Activated CD4-positive, CD25-positive, alpha-beta regulatory T cell (primary cell): ENCODE results near the gene GOLPH3.
"Not testable (repeated sequence)": the region's sequence is repeated elsewhere in the genome, so short reads cannot be mapped to it uniquely, and the experiment has no call there.

ENCODE experiments used
- DNase-seq, 4 experiments: peaks; one replicate each; lab custom pipeline; 2025; lab: John Stamatoyannopoulos, UW

Gene GOLPH3

DNA sequence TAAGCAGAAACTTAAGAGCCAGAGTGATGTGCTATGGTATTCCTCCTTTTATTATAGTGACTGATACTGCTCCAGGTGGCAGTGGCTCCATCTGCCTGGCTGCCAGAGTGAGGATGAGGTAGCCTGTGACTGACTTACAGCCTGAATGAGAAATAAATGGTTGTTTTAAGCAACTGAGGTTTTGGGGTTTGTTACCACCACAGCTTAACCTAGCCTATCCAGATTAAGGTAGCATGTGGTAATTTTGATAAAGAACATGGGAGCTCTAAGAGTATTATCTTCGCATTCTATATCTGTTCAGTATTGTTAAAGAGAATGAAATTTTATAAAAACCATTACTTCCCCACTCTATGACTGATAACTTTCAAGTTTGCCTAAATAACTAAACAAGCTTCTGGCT is 39.0 kb downstream of the GOLPH3 start:
- DNase-seq = no peak

DNA sequence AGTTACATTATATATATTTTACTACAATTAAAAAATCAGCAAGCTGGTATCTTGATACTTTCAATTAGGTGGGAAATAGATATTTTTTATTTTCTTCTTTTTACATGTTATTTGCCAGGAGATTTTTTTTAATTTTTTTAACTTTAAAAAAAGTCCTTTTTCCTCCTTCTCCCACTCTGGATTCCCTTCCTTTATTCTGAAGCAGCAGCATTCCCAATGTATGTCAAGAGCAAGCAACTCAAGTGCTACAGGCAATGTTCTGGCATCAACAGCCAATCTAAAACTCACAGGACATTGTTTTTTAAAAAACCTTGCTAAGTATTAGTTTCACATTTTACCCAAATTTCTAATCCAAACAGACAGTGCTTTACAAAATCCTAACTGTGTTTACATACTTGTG is 41.4 kb downstream of the GOLPH3 start:
- no peak for DNase-seq

DNA sequence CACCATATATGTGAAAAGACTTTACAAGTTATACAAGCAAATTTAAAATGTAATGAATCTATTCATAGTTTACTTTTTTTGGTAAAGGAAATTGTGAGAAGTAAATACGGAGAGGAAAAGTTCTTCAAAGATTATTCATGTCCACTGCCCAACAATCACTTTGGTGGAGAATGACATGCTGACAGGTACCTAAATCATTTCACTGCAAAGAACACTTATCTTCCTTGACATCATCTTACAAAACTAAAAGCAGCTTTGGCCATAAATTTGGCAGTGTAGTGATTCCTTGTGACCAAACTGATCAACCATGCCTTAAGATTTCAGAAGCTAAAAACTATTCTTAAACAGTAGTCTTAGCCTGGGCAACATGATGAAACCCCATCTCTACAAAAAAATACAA is 42.5 kb downstream of the GOLPH3 start:
- no peak for DNase-seq

DNA sequence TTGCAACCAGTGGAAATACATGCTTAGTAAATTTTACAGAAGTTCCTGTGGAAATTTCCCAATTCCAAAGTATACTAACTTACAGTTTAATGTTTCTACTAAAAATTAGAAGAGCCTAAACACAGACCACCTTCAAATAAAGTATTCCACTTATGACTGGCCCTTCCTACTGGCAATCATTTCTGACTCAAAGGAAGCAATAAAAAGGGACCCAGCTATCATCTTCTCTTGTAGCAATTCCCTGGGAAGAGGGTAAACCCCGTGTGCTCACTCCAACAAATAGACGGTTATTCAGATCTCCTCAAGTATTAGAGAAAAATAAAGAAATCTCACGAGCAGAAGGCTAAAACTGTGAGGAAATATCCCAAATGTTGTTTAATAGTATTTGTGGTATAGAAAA is 43.3 kb downstream of the GOLPH3 start:
- no peak for DNase-seq

DNA sequence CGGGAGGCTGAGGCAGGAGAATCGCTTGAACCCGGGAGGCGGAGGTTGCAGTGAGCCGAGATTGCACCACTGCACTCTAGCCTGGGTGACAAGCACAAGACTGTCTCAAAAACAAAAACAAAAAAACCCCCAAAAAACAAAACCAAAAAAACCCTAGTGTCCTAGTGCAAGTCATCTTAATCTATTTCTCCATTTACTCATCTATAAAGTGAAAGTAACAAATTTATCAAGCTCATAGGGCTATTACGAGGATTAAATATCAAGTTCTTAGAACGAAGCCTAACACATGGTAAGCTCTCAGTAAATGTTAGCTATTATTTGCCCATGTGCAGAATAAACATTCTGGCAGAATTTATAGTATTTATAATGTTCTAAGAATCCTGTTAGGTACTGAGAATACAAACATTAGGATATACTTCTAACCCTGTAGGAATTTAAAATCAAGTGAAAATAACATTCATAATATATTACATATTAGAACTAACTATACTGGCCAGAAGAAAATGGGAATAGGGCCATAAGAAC is 45.0 kb downstream of the GOLPH3 start:
- DNase-seq = no peak

DNA sequence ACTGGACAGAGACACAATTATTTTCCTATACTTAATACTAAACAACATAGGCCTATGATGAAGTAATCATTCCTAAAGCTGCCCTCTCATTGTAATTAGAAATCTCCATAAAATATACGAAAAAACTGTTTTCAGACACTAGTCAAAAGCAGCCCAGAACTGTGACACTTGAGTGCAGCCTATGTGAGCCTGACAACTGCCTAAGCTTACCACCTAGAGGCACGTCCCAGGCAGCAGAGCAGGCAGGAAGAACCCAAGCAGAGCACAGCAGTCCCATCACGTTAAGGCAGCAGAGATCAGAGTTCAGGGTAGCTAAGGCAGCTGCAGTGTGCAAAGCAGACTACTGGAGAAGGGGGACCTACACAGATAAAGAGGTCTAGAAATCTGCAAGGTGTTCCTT is 46.4 kb downstream of the GOLPH3 start:
- no peak for DNase-seq

DNA sequence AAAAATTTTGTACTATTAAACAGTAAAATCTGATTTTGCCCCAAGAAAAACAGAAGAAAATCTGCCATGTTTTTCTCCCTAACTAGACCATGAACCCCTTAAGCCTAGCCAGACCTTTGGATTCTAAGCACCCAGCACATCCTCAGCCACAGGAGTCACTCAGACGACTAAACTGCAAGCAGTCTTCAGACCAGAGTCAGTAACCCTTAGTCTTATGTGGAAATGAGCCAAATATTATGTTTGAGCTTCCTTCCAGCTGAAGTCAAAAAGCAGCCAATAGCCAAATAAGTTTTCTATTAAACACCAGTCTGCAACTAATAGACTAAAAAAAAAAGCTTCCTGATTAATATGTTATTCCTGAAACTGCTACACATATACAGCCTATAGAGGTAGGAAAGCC is 47.4 kb downstream of the GOLPH3 start:
- DNase-seq = no peak

DNA sequence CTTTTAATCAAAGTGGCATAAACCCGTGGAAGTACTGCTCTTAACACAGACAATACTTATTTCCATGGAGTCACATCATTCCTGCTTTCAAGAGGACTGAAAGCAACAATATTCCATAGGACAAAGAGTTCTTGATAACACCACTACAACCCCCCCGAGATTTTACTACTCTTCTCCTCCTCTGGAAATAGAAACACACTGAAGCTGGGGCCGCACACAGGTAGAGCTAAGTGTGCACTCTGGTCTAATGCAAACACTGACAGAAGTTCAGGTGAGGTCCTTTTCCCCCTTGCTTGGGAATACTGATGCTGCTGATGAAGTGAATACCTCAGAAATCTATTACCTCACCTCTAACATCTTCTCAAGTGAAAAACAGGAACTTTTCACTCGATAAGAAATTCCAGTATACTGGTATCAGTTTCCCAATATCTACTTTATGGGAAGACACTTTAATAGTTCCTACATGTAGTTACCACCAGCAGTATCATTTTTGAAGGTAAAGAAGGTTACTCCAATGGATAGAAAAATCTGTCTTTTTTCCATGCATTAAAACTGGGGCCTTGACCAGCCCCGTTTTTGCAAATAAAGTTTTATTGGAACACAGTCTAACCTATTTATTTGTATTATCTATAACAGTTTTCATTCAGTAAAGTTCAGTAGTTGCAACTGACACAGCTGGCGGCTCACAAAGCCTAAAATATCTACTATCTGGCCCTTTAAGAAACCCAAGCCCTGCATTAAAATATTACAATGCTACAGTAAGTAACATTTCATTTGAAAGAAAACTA is 50.0 kb downstream of the GOLPH3 start:
- DNase-seq = no peak

DNA sequence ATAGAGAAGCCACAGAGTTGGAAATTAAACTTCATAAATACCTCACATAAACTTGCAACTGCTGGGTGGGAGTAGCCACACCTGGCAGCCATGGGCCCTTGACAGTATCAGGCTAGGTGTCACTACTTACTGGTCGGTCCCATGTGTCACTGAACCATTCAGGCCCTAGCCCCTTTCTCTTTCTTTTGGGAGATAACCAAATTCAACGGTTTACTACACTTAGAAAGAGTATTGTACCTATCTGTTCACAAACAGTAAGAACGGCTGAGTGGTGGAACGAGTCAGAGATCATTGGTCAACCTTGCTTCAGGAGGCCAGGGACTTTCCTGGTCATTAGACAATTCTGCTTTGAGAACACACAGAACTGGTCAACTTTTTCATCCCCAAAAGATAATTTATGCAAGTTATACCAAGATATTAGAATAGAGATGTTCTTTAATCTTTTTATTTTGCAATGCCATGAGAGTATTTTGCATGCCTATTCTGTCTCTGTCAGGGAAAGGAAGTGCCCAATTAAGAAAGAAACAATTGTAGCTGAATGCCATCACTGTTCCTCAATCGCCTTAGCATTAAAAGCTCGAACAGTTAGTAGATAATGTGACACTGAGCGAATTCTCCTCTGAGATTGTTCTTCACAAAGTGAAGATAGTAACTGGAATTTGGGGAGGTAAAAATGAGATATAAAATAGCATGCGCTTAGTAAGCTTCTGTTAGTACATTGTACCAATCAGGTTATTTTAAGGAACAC is 50.9 kb downstream of the GOLPH3 start:
- no peak for DNase-seq

DNA sequence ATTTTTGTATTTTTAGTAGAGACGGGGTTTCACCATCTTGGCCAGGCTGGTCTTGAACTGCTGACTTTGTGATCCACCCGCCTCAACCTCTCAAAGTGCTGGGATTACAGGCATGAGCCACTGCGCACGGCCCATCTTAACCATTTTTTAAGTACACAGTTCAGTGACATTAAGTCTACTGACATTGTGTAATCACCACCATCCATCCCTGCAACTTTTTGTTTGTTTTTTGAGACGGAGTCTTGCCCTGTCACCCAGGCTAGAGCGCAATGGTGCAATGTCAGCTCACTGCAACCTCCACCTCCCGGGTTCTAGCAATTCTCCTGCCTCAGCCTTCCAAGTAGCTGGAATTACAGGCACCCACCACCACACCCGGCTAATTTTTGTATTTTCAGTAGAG is 55.2 kb downstream of the GOLPH3 start:
- DNase-seq = not testable (repeated sequence)

DNA sequence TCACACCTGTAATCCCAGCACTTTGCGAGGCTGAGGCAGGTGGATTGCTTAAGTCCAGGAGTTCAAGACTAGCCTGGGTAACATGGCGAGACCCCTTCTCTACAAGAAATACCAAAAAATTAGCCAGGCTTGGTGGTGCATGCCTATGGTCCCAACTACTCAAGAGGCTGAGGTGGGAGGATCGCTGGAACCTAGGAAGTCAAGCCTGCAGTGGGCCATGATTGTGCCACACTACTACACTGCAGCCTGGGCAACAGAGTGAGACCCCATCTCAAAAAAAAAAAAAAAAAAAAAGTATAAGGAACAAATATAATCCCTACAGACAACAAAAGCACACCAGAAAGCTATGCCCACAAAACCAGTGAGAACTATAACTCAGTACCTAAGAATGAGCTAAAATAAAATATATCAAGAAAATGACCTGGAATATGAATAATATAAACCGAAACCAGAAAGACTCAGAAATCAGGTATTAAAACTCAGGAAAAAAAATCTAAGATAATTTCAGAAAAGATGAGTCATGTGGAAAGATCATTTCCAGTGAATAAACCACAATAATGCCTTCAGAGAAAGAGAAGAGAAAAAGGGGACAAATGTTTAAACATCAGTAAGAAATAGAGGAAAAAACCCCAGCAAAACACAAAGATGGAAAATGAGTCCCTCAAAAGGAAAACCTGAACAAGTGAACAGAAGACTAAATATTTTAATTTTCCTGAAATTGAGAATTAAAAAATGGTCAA is 57.4 kb downstream of the GOLPH3 start:
- DNase-seq = no peak

DNA sequence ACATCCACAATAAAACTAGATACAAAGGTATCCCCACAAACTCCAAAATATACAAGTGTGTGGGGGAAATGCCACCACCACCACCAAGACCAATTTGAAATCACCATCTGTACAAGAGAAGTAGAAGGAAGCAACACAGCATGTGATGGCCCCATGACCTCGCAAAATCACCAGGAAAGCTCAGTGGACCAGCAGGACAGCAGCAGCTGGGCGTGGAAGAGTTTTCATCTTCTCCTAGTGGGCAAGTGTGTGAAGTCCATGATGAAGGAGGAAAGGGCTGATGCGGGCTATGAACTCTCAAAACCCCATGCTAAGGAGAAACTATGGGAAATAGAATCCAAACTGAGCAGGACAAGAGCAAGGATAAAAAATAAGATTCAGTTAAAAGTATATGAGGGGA is 58.1 kb downstream of the GOLPH3 start:
- no peak for DNase-seq

DNA sequence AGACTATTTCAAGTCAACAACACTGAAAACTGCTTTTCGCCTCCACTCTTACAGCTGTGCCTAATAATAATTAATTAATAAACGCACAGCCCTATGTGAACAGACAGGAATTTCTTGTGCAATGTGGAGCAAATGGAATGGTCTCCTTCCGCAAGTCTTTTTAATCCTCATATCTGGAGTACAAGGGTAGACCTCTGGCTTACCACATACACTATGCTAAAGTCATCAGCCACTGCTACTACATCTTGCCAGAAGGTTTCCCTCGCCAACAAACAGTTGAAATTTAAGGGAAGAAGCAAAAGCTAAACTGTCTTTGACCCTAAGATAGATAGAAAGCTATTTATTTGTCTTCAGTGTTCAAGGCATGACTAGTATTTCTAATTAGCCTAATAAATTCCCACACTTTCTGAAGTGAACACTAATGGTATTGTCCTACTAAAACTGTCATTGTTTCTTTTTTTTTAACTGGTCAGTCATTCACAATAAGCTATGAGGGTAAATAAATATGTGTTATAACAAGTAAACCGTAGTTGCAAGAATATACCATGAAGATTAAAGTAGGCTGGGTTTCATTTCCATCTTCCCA is 63.9 kb downstream of the GOLPH3 start:
- DNase-seq = no peak

DNA sequence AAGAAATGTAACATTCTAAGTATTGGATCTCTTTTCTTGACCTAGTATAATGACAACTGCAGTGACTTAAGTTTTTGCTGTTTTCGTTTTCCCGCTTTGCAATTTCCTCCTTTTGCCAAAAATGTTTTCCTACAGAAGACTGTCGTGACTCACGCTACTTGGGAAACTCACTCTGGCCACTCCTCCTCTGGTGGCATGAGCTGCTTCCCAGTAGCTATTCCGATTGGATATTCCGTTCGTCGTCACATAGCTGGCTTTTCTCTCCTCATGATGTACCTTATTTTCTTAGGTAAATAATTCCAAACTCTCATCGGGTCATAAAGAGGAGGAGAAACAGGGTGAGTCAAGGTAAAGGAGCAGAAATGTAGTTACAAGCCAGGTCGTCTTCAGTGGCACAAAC is 64.9 kb downstream of the GOLPH3 start:
- no peak for DNase-seq

DNA sequence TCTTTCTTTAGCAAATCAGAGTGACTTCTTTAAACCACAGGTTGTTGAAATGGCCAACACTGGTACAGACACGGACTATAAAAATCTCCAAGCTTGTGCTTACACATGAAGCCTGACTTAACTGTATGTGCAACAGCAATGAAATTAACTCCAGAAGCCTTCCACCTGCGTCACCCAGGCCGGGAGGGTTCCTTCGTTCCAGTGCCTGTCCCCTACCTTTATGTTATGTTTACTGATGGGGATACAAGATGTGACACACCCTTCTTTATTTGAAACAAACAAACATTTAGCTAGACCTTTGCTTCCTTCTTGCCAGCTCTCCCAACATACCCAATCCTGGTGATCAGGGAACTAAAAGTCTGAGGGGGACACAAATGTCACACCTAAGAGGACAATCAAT is 66.0 kb downstream of the GOLPH3 start:
- DNase-seq = no peak

DNA sequence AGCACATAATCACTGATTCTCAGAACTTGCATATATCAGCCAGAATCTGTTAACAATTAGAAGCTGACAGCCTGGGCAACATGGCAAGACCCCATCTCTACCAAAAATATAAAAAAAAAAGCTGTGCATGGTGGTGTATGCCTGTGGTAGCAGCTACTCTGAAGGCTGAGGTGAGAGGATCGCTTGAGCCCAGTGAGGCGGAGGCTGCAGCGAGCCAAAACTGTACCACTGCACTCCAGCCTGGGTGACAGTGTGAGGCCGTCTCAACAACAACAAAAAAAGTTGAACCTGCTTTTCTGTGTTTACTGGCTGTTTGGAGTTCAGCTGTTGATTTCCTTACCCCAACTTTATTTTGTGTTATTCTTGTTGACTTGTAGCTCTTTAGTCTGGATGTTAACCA is 66.8 kb downstream of the GOLPH3 start:
- DNase-seq = no peak

DNA sequence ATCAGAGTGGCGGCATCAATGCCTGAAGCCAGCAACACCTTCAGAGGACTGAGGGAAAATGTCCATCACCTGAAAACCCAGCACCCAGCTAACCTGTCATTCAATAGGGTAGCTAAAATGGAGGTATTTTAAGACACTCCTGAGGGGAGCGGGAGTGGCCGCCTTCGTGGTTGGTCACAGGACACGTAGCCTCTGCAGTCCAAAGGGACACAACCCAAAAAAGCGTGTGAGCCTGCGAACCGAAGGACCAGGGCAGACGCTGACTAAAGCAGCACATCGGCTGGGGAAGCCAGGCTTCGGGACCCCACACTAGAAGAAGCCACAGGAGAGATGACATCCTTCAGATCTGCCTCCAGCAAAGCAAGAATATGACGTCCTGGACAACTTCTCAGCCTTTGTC is 70.6 kb downstream of the GOLPH3 start:
- DNase-seq = no peak

DNA sequence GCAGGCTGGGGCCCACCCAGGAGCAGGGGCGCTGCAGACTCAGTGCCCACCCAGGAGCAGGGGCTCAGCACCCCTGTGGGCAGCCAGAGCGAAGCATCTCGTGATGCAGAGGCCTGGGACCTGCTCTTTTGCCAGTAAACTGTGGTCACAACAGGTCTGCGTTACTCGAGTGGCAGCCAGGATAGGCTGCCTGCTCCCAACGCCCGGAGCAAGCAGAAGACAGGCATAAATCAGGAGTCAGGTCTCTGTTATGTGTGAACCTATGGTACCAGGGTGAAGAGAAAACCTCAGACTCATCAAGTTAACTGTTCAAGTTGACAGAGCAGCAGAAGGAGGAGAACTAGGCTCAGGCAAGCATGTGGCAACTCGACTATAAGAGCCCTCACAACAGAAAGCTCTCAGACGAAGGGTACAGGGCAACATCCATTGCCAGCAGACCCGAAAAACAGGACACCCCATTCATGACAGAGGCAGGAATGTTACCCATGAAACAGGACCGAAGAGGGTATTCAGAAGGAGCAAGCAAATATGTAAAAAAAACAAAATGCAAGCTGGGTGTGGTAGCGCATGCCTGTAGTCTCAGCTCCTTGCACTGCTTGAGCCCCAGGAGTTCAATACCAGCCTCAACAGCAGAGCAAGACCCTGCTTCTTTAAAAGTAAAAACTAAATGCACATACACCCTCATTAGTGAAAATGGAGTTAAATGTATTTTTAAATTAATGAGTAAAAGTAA is 71.7 kb downstream of the GOLPH3 start:
- no peak for DNase-seq

DNA sequence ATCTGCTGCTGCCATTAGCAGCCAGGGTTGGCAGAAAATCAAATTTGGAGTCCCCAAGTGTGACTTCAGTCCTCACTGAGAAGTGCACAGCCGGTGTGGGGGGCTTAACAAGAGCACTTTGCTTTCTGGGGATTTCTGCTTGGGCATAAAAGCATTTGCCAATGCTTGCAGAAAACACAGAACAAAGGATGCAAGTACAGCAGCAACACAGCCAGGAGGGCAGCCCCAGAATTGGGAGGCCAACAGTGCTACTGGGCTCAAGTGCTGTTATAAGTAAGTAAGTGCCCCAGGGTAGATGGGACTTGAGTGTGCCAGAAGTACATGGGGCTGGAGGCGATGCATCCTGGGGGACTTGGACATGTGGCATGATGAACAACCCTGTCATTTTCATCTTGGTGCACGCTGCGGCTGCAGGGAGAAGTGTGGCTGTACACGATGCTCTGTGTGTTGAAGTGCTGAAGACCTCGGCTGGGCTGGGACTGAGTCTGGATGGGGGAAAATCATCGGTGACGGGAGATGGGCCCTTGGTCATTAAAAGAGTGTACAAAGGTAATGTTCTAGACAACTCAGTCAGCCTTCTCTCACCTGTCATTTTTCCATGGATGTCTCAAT is 73.3 kb downstream of the GOLPH3 start:
- no peak for DNase-seq

DNA sequence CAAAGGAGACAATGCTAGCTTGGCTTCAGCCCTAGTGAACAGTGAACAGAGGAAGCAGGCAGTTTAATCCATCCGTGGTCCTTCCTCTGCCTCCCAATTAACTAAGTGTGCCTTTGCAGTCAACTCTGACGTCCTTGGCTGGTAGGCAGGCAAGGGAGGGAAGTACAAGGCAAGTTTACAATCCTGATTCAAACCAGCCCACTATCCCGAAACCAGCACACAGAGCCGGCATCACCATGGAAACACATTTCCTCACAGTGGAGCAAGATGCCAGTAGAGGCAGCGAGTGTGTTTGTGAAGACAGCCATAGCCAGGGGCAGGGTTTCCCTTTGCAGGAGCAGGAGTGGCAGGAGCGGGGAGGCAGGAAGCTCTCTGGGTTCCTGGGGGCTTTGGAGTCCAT is 73.9 kb downstream of the GOLPH3 start:
- DNase-seq = no peak

DNA sequence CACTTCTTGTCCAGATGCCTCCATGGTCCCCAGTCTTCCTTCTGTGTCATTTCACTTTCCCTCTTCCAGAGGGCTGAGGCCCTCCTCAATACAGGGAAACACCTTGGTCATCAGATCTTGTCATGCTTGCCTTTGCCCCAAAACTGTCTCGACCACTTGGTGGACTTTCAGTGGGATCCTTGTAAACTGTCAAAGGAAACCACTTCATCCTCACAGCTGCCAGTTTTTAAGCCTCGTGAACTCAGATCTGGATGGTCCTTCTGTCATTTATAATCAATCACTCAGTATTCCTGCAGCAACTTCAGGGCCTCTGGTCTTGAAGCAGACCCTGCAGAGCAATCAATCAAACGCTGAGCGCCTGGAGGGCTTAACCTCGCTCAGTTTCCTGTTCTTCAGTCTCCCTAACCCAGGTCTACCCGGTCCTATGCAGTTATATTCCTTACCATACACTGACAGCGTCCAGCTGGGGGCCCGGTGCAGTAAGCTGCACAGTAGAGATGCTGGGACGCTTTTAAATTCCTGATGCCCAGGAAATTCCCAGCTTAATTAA is 74.6 kb downstream of the GOLPH3 start:
- DNase-seq = no peak
